Lower leg skin (tissue), 4 donors: ENCODE results near the gene RAB3GAP2. TPM values are rescaled to one million over a fixed set of nuclear protein-coding genes. Genes with fewer than 3 reads are reported as not detected.
A peak's percentile ranks its signal among the peaks of the same experiment; 100 is the strongest.
"Not testable (repeated sequence)": the region's sequence is repeated elsewhere in the genome, so short reads cannot be mapped to it uniquely, and the experiment has no call there.

Experiments used
- DNase-seq, 2 donors: peaks; one replicate each; pipeline ENCODE4 v3.0.0-alpha.2; 2019; ENCODE audit warnings: low spot score in 2 of 2
- H3K4me3 ChIP-seq: fragments of 200-600 bp; sonication (generic); 2 replicates; pipeline ENCODE4 v1.5.1; 2017; ENCODE audit warnings: mild to moderate bottlenecking, low read depth; ENCODE audit not compliant: poor library complexity, severe bottlenecking
- POLR2A ChIP-seq, 2 donors: fragments of 450-650 bp; IDR thresholded peaks; one replicate each; pipeline ENCODE4 v1.6.1; 2016 to 2017; ENCODE audit warnings: antibody characterized with exemption in 2 of 2, mild to moderate bottlenecking in 1 of 2, moderate library complexity in 1 of 2
- WGBS, 2 donors: methylation state at CpG; one replicate each; pipeline ENCODE4 v1.1.5; 2018; 5-methylcytosine and 5-hydroxymethylcytosine counted together
- intact Hi-C: fragments of 100-400 bp; cut with DNase I; formaldehyde crosslinking; loops from one replicate; pipeline ENCODE4 v1.15.0; 2023; ENCODE audit warnings: low total_unique reads
- total RNA-seq, 4 donors: library from RNA; depleted of rRNA; stranded (reverse); fragments of >200 nt; gene quantifications; one replicate each; pipeline ENCODE4 v1.1.0, GENCODE V29; 2016
- TF ChIP-seq, protein P1 (sequence below), 3 donors: fragments of 450-650 bp; IDR thresholded peaks; one replicate each; pipeline ENCODE4 v1.5.1; 2016; ENCODE audit warnings: antibody characterized with exemption in 3 of 3, mild to moderate bottlenecking in 3 of 3, moderate library complexity in 2 of 3

Gene RAB3GAP2
- total RNA-seq, 4 donors from 2014 or later: 14.7 to 24.2 (median 19.9) TPM

GRCh38 chr1:220272841-220273090, 513 bp upstream of the RAB3GAP2 start:
- DNase-seq: no peak
- TF ChIP-seq, protein P1, sequence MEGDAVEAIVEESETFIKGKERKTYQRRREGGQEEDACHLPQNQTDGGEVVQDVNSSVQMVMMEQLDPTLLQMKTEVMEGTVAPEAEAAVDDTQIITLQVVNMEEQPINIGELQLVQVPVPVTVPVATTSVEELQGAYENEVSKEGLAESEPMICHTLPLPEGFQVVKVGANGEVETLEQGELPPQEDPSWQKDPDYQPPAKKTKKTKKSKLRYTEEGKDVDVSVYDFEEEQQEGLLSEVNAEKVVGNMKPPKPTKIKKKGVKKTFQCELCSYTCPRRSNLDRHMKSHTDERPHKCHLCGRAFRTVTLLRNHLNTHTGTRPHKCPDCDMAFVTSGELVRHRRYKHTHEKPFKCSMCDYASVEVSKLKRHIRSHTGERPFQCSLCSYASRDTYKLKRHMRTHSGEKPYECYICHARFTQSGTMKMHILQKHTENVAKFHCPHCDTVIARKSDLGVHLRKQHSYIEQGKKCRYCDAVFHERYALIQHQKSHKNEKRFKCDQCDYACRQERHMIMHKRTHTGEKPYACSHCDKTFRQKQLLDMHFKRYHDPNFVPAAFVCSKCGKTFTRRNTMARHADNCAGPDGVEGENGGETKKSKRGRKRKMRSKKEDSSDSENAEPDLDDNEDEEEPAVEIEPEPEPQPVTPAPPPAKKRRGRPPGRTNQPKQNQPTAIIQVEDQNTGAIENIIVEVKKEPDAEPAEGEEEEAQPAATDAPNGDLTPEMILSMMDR (IDR thresholded peaks at IDR 0.05): no peak
- no peak for TF ChIP-seq POLR2A (IDR thresholded peaks at IDR 0.05)
- H3K4me3 ChIP-seq: no peak overlapping the region
- intact Hi-C loops: no loop called here
- WGBS, 2 donors: 3 to 4% methylated on average over 5 of the region's 5 CpGs

GRCh38 chr1:220271706-220272046, 577 bp downstream of the RAB3GAP2 start:
- intact Hi-C loops: no loop called here
- H3K4me3 ChIP-seq: peak overlapping the region; percentile 86
- 0 to 1% methylated on average over 12 of the region's 12 CpGs for WGBS, 2 donors
- no peak for DNase-seq
- no peak for TF ChIP-seq POLR2A (IDR thresholded peaks at IDR 0.05)
- TF ChIP-seq, protein P1 (IDR thresholded peaks at IDR 0.05): no peak

GRCh38 chr1:220269036-220269435, 3.2 kb downstream of the RAB3GAP2 start:
- DNase-seq: no peak
- intact Hi-C loops: no loop called here
- WGBS, 2 donors: 92 to 94% methylated on average over 2 of the region's 2 CpGs
- no peak overlapping the region for H3K4me3 ChIP-seq
- TF ChIP-seq, protein P1 (IDR thresholded peaks at IDR 0.05): no peak
- no peak for TF ChIP-seq POLR2A (IDR thresholded peaks at IDR 0.05)

DNA sequence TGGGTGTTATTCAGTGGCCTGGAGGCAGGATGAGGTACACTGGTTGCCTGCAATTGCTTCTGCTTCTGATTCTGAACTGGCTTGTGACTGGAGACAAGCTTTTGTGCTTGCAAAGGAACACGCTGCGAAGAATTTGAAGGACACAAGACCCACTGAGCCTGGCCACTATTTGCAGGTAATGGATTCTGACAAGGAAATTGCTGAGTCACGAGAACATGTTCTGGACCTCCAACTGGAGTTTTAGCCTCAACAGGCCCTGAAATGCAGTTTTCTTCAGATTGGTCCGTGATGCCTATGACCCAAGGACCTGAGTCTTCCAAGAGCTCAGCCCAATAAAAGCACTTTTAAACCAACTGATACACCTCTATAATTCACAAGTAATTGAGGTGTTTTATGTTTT, 4.6 kb downstream of the RAB3GAP2 start:
- H3K4me3 ChIP-seq: no peak overlapping the region
- DNase-seq: no peak
- no peak for TF ChIP-seq POLR2A (IDR thresholded peaks at IDR 0.05)
- TF ChIP-seq, protein P1 (IDR thresholded peaks at IDR 0.05): no peak
- intact Hi-C loops: no loop called here
- WGBS, 2 donors: 92 to 93% methylated on average over 4 of the region's 4 CpGs

DNA sequence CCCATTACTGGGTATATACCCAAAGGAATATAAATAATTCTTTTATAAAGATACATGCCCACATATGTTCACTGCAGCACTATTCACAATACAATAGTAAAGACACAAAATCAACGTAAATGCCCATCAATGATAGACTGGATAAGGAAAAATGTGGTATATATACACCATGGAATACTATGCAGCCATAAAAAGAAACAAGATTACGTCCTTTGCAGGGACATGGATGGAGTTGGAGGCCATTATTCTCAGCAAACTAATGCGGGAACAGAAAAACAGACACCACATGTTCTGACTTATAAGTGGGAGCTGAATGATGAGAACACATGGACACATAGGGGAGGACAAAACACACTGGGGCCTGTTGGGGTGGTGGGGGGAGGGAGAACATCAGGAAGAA, 12.0 kb downstream of the RAB3GAP2 start:
- 93 to 98% methylated on average over 3 of the region's 3 CpGs for WGBS, 2 donors
- intact Hi-C loops, H3K4me3 ChIP-seq, DNase-seq: not testable (repeated sequence)

GRCh38 chr1:220259756-220260155, 12.5 kb downstream of the RAB3GAP2 start:
- DNase-seq, intact Hi-C loops: not testable (repeated sequence)

DNA sequence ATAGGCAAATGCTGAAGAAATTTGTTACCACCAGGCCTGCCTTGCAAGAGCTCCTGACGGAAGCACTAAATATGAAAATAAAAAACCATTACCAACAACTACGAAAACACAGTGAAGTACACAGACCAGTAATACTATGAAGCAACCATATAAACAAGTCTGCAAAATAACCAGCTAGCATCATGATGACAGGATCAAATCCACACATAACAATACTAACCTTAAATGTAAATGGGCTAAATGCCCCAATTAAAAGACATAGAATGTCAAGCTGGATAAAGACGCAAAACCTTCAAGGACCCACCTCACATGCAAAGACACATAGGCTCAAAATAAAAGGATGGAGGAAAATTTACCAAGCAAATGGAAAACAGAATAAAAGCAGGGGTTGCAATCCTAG, 16.1 kb downstream of the RAB3GAP2 start:
- WGBS, 2 donors: 74 to 95% methylated on average over 3 of the region's 3 CpGs
- intact Hi-C loops, DNase-seq, H3K4me3 ChIP-seq: not testable (repeated sequence)

More at GRCh38 chr1:220259756-220260155, 12.5 kb downstream of the RAB3GAP2 start:
- not testable (repeated sequence) for H3K4me3 ChIP-seq

- WGBS, 2 donors: 90 to 93% methylated on average over 1 of the region's 1 CpG
- no peak for DNase-seq
- TF ChIP-seq, protein P1 (IDR thresholded peaks at IDR 0.05): no peak
- TF ChIP-seq POLR2A (IDR thresholded peaks at IDR 0.05): no peak
- intact Hi-C loops: no loop called here
- H3K4me3 ChIP-seq: no peak overlapping the region
Observed at GRCh38 chr1:220255204-220255603, 17.0 kb downstream of the RAB3GAP2 start.

DNA sequence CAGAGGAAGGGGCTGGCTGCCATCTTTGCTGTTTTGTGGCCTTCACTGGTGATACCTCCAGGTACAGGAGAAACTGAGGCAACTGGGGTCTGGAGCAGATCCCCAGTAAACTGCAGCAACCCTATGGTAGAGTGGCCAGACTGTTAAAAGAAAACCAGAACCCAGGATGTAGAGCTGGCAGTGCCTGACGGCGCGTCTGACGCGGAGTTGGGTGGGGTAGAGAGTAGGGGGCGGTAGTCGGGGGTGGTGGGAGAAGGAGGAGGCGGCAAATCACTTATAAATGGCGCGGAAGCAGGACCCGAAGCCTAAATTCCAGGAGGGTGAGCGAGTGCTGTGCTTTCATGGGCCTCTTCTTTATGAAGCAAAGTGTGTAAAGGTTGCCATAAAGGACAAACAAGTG, 19.0 kb downstream of the RAB3GAP2 start:
- intact Hi-C loops, DNase-seq, H3K4me3 ChIP-seq: not testable (repeated sequence)
- WGBS, 2 donors: 97 to 98% methylated on average over 12 of the region's 12 CpGs
